Endothelial cell of umbilical vein (primary cell): ENCODE results near the gene ITPKC. TPM values are rescaled to one million over a fixed set of nuclear protein-coding genes. Genes with fewer than 3 reads are reported as not detected.
A peak's percentile ranks its signal among the peaks of the same experiment; 100 is the strongest.

ENCODE experiments used
- BruUV-seq: library from RNA; stranded (reverse); fragments of 400-500 nt; replicated peaks from 2 replicates; lab custom pipeline; 2021; lab: Mats Ljungman, UMichigan
- CTCF ChIA-PET: fragments of 300-600, 350-600 bp; sonication (Branson Sonifier 250); formaldehyde crosslinking; loops from one replicate; lab custom pipeline; 2021; ENCODE audit warnings: antibody characterized with exemption, inconsistent platforms; lab: Charles Lee
- POLR2A ChIA-PET: fragments of 300-600, 350-600 bp; sonication (Branson Sonifier 250); formaldehyde crosslinking; loops from one replicate; lab custom pipeline; 2021; ENCODE audit warnings: antibody characterized with exemption, inconsistent platforms; lab: Charles Lee
- DNase-seq: peaks from one replicate; pipeline ENCODE4 v3.0.0-alpha.2; 2011; ENCODE audit warnings: low read depth, low spot score
- FAIRE-seq: peaks from 2 replicates; lab custom pipeline; 2011; peaks lifted over from hg19 to GRCh38; lab: Jason Lieb, UNC
- H2AFZ ChIP-seq: 2 replicates; pipeline ENCODE4 v1.6.0; 2012; ENCODE audit warnings: low read depth, low read length, control low read depth, inconsistent platforms
- H3K27ac ChIP-seq: 2 replicates; pipeline ENCODE4 v1.5.1; 2011; ENCODE audit warnings: low read depth, mild to moderate bottlenecking, control low read depth, low read length, moderate library complexity; ENCODE audit not compliant: insufficient read depth
- H3K27me3 ChIP-seq, 2 experiments: 2 replicates each; pipeline versions ENCODE4 v1.6.0 to v1.6.1; 2011; ENCODE audit warnings: low read length in 2 of 2, mixed read lengths in 1 of 2; ENCODE audit not compliant: control insufficient read depth in 2 of 2, insufficient read depth in 2 of 2
- H3K36me3 ChIP-seq, 2 experiments: 2 replicates in 1 of 2; 3 replicates in 1 of 2; pipeline ENCODE4 v1.5.1; 2011; ENCODE audit warnings: low read length in 2 of 2, mild to moderate bottlenecking in 1 of 2, moderate library complexity in 1 of 2; ENCODE audit not compliant: control insufficient read depth in 2 of 2, insufficient read depth in 2 of 2; ENCODE audit errors: extremely low read depth in 1 of 2
- H3K4me1 ChIP-seq: 3 replicates; pipeline ENCODE4 v1.5.1; 2011; ENCODE audit warnings: mild to moderate bottlenecking, low read length; ENCODE audit not compliant: control insufficient read depth, insufficient read depth; ENCODE audit errors: extremely low read depth
- H3K4me2 ChIP-seq: 2 replicates; pipeline ENCODE4 v1.6.1; 2011; ENCODE audit warnings: low read length, control low read depth, mixed read lengths; ENCODE audit not compliant: insufficient read depth
- H3K4me3 ChIP-seq, 3 experiments: fragments of 200-600 bp in 1 of 3; sonication (generic), shearing (Covaris generic) in 1 of 3; replicated peaks in 1 of 3; 2 replicates each; pipeline ENCODE4 v1.5.1; 2011 to 2016; ENCODE audit warnings: control low read depth in 3 of 3, low read length in 3 of 3, mild to moderate bottlenecking in 2 of 3, inconsistent platforms in 1 of 3, low read depth in 1 of 3, moderate library complexity in 1 of 3; ENCODE audit not compliant: insufficient read depth in 1 of 3
- H3K79me2 ChIP-seq: 2 replicates; pipeline ENCODE4 v1.6.0; 2012; ENCODE audit warnings: low read length, inconsistent platforms; ENCODE audit not compliant: control insufficient read depth, insufficient read depth
- H3K9ac ChIP-seq: replicated peaks from 2 replicates; pipeline ENCODE3; 2011; ENCODE audit warnings: low read length, control low read depth; ENCODE audit not compliant: insufficient read depth; ENCODE audit errors: extremely low read depth
- H3K9me1 ChIP-seq: replicated peaks from 3 replicates; pipeline ENCODE4 v1.6.0; 2011; ENCODE audit warnings: mild to moderate bottlenecking, low read length; ENCODE audit not compliant: control insufficient read depth, insufficient read depth; ENCODE audit errors: extremely low read depth
- H3K9me3 ChIP-seq: replicated peaks from 2 replicates; pipeline ENCODE4 v1.5.1; 2012; ENCODE audit warnings: low read length, inconsistent platforms; ENCODE audit not compliant: control insufficient read depth, insufficient read depth
- H4K20me1 ChIP-seq: replicated peaks from 2 replicates; pipeline ENCODE3; 2011; ENCODE audit warnings: mild to moderate bottlenecking, low read length; ENCODE audit not compliant: control insufficient read depth, insufficient read depth; ENCODE audit errors: extremely low read depth
- EZH2 ChIP-seq: IDR thresholded peaks from 2 replicates; pipeline ENCODE4 v1.6.1; 2012; ENCODE audit warnings: borderline replicate concordance, low read depth, mild to moderate bottlenecking, moderate library complexity, low read length, inconsistent platforms; ENCODE audit not compliant: severe bottlenecking
- FOS ChIP-seq: IDR thresholded peaks from 2 replicates; pipeline ENCODE4 v1.6.1; 2011; ENCODE audit warnings: mild to moderate bottlenecking, low read length, moderate library complexity, borderline replicate concordance; ENCODE audit not compliant: insufficient read depth
- GATA2 ChIP-seq: IDR thresholded peaks from 2 replicates; pipeline ENCODE4 v1.7.0; 2011; ENCODE audit warnings: low read depth, mild to moderate bottlenecking, moderate library complexity, mixed read lengths, low read length; ENCODE audit not compliant: insufficient read length, insufficient read depth
- JUN ChIP-seq: IDR thresholded peaks from 2 replicates; pipeline ENCODE4 v1.6.1; 2011; ENCODE audit warnings: borderline replicate concordance, low read depth; ENCODE audit not compliant: insufficient read length, insufficient read depth
- MYC ChIP-seq: IDR thresholded peaks from one replicate; pipeline ENCODE4 v1.6.1; 2011; ENCODE audit warnings: mild to moderate bottlenecking, low read depth, low read length
- POLR2A ChIP-seq: IDR thresholded peaks from 2 replicates; pipeline ENCODE4 v1.6.1; 2012; ENCODE audit warnings: low read depth, mild to moderate bottlenecking, control low read depth, low read length
- POLR2AphosphoS5 ChIP-seq: IDR thresholded peaks from 2 replicates; pipeline ENCODE4 v1.6.1; 2012; ENCODE audit warnings: low read depth, mild to moderate bottlenecking, control low read depth, low read length, moderate library complexity; ENCODE audit not compliant: insufficient read depth
- dilution Hi-C: fragments of 300-500 bp; cut with MboI; formaldehyde crosslinking; loops from one replicate; pipeline ENCODE4 v1.15.0; 2019; ENCODE audit warnings: low sequenced_read_pairs; ENCODE audit not compliant: extremely low pct_ligation_motif_present
- intact Hi-C: fragments of 100-400 bp; cut with micrococcal nuclease; formaldehyde crosslinking; loops from one replicate; pipeline ENCODE4 v1.10.0; 2022
- polyA plus RNA-seq, 4 experiments: library from polyadenylated mRNA; depleted of rRNA in 3 of 4; stranded (reverse) in 3 of 4; unstranded in 1 of 4; fragments of >200 nt; gene quantifications; 2 replicates each; pipeline versions ENCODE4 v1.2.1 to v1.2.3, GENCODE V29; 2011 to 2012; ENCODE audit warnings: missing spikeins in 1 of 4
- total RNA-seq: library from RNA; stranded (reverse); gene quantifications from 2 replicates; pipeline ENCODE4 v1.2.3, GENCODE V29; 2021
- TF ChIP-seq, protein P1 (sequence below): IDR thresholded peaks from 2 replicates; pipeline ENCODE4 v1.6.1; 2011; ENCODE audit not compliant: insufficient read depth, insufficient read length
- TF ChIP-seq, protein P2 (sequence below), 2 donors: IDR thresholded peaks; 1 replicate in 1 of 2; 2 replicates in 1 of 2; pipeline ENCODE4 v1.5.1; 2011; ENCODE audit warnings: low read length in 2 of 2, mild to moderate bottlenecking in 2 of 2, moderate library complexity in 2 of 2, control low read depth in 1 of 2, inconsistent platforms in 1 of 2, low read depth in 1 of 2; ENCODE audit not compliant: insufficient read depth in 1 of 2; ENCODE audit errors: extremely low read depth in 1 of 2

Gene ITPKC
- total and polyA plus RNA-seq, 2 donors (not counting 3 experiments of a cell fraction or from before 2014, with no cell fraction given), result 7.3 to 16.1 TPM

DNA sequence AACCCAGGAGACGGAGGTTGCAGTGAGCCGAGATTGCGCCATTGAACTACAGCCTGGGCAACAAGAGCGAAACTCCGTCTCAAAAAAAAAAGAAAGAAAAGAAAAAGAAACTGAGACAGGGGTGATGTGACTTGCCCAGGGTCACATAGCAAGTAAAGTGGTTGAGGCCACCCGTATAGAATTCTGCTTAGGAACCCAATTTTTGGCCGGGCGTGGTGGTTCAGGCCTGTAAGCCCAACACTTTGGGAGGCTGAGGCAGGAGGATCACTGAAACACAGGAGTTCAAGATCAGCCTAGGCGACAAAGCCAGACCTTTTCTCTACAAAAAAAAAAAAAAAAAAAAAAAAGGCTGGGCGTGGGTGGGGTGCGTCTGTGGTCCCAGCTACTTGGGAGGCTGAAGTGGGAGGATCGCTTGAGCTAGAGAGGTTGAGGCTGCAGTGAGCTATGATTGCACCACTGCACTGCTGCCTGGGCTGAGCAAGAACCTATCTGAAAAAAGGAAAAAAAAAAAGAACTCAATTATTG, 35.4 kb downstream of the ITPKC start:
- Histone ChIP-seq H2AFZ (no peak overlapping the region), H3K36me3 (peaks cover 6 to 14% of the 10 kb centered on the region in 2 experiments), H3K9me1 (no peaks in the 10 kb centered on the region), H3K4me1 (peaks cover 31% of the 10 kb centered on the region), H3K79me2 (peaks cover 60% of the 10 kb centered on the region), H3K4me2 (peak overlapping the region; percentile 37), H4K20me1 (no peaks in the 10 kb centered on the region), H3K9me3 (no peaks in the 10 kb centered on the region), H3K4me3 (peak overlapping the region in 2 of 3 experiments; percentile 65 to 86), H3K27me3 (no peaks in the 10 kb centered on the region), H3K9ac (peak overlapping the region; percentile 98), H3K27ac (peak overlapping the region; percentile 94)
- ChIA-PET CTCF (interaction anchor here (1.2 to 2.7 kb wide), 2 partner anchors 46 to 54 kb away, joined by 4 to 8 read pairs; partner anchors contain the start of gene EGLN2), POLR2A (interaction anchor here (0.6 to 2.4 kb wide), 4 partner anchors 26 to 287 kb away, joined by 3 to 17 read pairs (median 6); partner anchors contain the start of gene RAB4B)
- TF ChIP-seq, protein P1, sequence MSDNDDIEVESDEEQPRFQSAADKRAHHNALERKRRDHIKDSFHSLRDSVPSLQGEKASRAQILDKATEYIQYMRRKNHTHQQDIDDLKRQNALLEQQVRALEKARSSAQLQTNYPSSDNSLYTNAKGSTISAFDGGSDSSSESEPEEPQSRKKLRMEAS, result no peak
- TF ChIP-seq, protein P2, sequence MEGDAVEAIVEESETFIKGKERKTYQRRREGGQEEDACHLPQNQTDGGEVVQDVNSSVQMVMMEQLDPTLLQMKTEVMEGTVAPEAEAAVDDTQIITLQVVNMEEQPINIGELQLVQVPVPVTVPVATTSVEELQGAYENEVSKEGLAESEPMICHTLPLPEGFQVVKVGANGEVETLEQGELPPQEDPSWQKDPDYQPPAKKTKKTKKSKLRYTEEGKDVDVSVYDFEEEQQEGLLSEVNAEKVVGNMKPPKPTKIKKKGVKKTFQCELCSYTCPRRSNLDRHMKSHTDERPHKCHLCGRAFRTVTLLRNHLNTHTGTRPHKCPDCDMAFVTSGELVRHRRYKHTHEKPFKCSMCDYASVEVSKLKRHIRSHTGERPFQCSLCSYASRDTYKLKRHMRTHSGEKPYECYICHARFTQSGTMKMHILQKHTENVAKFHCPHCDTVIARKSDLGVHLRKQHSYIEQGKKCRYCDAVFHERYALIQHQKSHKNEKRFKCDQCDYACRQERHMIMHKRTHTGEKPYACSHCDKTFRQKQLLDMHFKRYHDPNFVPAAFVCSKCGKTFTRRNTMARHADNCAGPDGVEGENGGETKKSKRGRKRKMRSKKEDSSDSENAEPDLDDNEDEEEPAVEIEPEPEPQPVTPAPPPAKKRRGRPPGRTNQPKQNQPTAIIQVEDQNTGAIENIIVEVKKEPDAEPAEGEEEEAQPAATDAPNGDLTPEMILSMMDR (IDR thresholded peaks at IDR 0.05; ENCODE audit: extremely low read depth in 1 of 2, insufficient read depth in 1 of 2, low read depth in 1 of 2, low read length in 2 of 2), result no peak
- TF ChIP-seq POLR2A (no peak), POLR2AphosphoS5 (no peak), EZH2 (no peak), JUN (no peak), FOS (no peak), MYC (no peak), GATA2 (no peak)
- no TSS peak for BruUV-seq
- dilution Hi-C loops, result no loop called here
- intact Hi-C loops, result no loop called here
- FAIRE-seq, result no peak
- DNase-seq, result no peak
